SW 1271 (cell line): Measurements from ENCODE around the gene TEX101.
"Not testable (repeated sequence)": the region's sequence is repeated elsewhere in the genome, so short reads cannot be mapped to it uniquely, and the experiment has no call there.

Experiments used
- DNase-seq, 2 experiments: peaks; one replicate each; lab custom pipeline; 2025; lab: John Stamatoyannopoulos, UW

TEX101 gene, protein sequence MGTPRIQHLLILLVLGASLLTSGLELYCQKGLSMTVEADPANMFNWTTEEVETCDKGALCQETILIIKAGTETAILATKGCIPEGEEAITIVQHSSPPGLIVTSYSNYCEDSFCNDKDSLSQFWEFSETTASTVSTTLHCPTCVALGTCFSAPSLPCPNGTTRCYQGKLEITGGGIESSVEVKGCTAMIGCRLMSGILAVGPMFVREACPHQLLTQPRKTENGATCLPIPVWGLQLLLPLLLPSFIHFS

DNA sequence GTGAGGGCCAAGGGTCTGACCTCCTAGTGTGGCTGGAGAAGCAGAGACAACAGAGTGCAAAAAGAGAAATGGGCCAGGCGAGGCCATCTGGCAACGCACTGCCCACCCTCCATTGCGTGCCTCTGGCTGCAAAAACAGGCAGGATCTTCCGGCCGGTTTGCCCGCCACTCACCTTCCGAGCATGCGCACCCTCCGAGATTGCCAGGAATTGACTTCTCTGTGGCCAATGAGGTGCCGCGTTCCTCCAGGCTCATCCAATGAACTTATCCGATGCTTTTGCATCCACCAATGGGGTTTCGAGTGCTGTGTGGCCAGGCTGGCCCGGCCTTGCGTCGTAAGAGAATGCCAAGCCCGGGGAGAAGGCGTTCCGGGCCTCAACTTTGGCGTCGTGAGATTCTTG, at the start of gene TEX101:
TEX101 (plus strand) TSS at position 337 of the 400 bp plus-strand sequence. CDS start 1,030 bp downstream, outside the sequence.
- no peak for DNase-seq

DNA sequence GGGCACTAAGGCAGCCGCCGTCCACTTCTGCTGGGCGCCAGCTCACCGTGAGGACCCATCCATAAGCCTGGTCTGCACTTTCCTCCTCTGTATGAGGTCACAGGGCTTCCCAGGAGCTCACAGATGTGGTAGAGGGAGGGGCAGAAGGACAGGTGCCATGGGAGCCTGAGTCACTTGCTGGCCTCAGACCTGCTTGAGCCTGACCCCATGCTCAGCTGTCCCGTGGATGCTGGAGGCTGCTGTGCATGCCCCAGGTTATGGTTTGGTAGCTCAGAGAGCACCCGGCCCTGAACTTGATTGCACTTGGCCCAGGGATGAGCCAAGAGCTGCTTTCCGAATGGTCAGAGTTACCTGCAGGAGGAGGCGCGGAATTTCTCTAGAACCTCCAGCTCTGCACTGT, 49.0 kb upstream of the TEX101 start:
- DNase-seq, result not testable (repeated sequence)

DNA sequence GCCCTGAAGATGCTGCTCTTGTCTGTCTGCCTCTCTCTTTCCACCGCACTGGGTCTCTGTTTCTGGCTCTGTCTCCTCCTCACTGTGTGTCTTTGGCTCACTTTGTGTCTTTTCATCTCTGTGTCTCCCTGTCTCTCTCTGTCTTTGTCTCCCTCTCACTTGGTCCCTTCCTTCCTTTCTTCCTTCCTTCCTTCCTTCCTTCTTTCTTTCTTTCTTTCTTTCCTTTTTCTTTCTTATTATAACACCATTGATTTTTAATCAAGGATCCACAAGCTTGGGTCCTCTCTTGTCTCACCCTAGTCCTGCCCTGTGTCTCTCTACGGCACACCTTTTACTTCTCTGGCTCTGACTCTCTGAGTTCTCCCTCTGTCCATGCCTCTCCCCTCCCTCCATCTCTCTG, 46.9 kb upstream of the TEX101 start:
- no peak for DNase-seq

DNA sequence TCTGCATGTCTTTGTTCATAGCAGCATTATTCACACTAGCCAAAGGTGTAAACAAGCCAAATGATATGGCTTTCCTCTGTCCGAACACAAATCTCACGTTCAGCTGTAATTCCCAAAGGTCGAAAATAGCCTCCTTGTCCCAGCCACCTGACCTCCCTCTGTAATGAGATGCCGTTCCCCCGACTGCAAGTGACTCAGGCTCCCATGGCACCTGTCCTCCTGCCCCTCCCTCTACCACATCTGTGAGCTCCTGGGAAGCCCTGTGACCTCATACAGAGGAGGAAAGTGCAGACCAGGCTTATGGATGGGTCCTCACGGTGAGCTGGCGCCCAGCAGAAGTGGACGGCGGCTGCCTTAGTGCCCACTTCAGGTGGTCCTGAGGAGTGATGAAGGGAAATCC, 45.8 kb upstream of the TEX101 start:
- DNase-seq, result not testable (repeated sequence)

DNA sequence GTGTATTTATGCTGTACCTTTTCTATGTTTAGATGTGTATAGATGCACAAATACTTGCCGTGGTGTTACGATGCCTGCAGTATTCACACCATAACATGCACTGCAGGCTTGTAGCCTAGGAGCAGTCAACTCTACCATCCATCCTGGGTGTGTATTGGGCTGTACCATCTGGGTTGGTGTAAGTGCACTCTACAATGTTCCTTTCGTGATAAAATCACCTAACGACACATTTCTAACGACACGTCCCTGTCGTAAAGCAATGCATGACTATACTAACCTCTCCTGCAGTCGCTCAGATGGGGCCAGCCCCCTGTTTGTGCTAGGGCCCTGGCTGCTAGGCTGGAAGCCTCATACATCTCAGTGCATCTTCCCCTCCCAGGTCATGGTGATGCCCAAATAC, 42.8 kb upstream of the TEX101 start:
- DNase-seq, result no peak

DNA sequence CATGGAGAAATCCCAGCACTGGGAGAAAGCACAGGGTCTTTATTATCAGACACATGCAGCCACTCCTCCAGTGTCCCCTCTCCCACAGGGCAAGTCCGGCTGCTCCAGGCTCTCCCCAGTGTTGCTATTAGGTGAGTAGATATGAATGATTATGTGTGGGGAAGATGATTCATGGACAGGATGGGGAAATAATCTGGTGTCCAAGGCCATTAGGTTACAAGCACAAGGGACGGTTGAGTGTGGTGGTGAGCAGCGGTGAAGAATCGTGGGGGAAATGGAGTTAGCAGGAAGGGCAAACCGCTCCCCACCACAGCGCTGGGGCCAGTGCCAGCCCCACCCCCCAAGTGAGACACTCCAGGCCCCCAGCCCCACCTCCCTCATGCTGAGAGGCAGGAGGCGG, 42.2 kb upstream of the TEX101 start:
- DNase-seq, result no peak

DNA sequence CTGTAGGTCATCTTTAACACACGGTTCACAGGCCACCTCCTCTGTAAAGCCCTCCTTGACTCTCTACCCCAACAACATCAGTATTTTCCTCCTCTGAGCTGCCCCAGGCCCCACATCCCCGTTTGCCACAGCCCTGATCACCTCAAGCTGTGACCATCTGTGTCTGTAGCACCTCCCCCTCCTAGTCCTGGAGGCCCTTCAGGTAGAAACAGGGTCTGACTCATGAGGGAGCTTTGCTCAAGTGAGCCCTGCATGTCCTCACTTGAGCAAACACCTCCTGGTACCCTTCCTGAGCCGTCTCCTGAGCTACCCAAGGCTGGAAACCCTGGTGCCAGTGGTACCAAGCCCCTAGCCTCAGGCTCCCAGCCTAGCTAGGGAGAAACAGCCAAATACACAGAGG, 37.1 kb upstream of the TEX101 start:
- DNase-seq, result not testable (repeated sequence)

DNA sequence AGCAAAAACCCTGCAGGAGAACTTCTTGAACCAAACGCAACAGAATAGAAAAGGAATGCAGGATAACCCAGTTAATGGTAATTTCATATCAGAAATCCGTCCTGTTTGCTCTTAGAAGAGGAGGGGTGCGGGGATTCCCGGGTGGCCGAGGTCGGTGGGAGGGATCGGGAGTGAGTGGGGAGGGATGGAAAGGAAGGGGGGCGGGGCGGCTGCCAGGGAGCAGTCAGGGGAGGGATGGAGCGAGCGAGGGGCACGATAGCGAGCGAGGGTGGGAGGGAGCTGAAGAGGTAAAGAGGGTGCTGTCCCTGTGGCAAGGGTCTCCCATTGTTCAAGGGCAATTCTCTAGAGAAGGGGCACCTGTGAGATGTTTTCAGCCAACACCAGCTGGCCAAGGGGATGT, 34.7 kb upstream of the TEX101 start:
- DNase-seq, result no peak

DNA sequence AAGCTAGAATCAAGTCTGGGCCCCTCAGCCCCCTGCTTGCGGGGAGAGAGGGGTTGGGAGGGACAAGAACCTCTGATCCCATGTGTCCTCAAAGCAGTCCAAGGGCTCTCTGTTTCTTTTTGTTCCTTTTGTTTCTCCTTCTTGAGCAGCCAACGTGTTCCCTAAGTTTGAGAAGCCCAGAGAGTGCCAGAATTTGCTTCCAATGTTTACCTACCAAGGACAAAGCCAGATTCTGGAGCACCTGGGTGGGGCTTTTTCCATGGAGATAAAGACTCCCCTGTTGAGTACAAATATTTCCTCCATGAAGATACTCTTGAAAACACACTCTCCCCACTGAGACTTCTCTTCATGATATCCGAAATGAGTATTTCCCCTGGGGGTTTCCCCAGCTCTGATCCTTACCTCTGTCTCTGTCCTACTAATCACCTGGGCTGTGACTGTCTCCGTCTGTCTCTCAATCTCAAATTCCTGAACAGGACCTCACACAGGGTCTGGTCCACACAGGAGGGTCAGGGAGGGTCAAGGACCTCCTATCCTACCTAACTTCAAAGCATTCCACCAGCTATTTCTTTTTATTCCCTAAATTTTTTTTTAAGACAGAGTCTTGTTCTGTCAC, 33.8 kb upstream of the TEX101 start:
- DNase-seq, result no peak

DNA sequence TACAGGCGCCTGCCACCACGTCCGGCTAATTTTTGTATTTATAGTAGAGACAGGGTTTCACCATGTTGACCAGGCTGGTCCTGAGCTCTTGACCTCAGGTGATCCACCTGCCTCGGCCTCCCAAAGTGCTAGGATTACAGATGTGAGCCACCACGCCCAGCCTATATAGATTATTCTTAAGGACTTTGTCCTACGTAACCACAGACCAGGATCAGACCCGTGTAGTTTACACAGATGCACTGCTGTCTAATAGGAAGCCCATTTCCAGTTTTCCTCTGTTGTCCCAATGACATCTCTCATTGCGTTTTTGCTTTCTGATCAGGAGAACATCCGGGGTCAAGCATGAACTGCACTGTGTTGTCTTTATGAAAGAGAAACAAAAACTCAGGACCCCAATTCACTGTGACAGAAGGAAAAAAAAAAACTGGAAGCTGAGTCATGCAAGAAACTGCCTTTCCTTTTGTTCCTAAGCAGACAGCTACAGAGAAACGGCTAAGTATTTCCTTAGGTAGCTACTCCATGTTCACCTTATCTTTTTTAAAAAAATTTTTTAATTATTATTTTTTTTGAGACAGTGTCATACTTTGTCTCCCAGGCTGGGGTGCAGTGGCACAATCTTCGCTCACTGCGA, 32.0 kb upstream of the TEX101 start:
- DNase-seq, result not testable (repeated sequence)

DNA sequence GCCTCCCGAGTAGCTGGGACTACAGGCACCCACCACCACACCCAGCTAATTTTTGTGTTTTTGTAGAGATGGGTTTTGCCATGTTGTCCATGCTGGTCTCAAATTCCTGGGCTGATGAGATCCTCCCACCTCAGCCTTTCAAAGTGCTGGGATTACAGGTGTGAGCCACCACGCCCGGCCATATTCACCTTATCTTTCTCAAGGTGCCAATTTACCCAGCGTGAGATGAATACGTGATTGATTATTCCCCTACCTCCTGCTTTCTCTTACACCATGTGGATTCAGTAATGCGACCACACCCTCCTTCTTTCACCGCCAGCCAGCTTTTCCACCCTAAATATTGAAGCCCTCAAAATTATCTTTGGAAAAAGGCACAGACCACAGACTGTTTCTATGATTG, 31.4 kb upstream of the TEX101 start:
- DNase-seq, result not testable (repeated sequence)

DNA sequence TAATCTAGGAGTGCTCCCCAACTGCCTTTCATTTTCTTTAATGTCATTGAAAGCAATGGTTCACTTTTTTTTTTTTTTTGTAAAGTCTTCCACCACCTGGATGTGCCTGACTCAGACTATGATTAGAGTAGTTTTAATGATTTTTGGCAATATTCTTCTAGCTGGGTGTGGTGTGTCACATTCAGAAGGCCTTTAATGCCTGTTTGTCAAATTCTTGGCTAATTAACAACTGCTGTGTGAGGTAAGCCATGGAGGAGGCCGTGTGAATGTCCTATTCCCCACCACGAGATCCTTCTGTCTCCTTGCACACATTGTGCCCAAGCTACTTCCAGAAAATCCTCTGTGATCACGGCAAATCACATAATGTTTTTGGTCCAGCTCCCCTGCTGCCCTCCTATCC, 30.9 kb upstream of the TEX101 start:
- not testable (repeated sequence) for DNase-seq

DNA sequence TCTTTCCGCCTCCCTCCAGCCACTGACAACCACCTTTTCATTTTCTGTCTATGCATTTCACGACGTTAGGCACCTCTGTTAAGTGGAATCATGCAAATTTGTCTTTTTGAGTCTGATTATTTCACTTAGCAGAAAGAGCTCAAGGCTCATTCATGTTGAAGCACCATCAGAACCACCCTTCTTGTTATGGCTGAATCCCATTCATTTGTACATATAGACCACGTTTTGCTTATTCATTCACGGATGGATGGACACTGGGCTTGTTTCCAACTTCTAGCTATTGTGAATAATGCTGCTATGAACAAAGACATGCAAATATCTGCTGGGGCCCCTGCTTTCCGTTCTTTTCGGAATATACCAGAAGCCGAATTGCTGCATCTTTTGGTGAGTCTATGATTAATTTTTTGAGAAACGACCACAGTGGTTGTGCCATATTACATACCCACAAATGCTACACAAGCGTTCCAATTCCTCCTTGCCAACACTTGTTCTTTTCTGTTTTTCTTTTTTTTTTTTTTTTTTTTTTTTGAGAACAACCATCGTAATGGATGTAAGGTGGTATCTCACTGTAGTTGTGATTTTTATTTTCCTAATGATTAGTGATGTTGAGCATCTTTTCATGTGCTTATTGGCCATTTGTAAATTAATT, 23.7 kb upstream of the TEX101 start:
- not testable (repeated sequence) for DNase-seq

DNA sequence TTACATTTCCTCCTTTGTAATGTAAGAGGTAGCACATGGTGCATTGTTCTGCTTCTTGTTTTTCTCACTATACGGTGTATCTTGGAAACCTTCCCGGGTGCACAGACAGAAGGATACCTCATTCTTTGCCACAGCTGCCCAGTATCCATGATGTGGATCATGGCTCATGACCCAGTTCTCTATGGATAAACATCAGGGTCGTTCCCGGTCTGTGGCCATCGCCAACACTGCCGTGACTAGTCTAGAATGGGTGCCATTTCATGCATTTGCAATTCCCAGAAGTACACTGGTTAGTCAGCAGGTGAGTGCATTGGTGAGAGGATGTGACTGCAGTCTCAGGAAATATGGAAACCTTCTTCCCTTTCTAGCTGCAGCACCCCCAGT, 23.1 kb upstream of the TEX101 start:
- DNase-seq, result not testable (repeated sequence)

DNA sequence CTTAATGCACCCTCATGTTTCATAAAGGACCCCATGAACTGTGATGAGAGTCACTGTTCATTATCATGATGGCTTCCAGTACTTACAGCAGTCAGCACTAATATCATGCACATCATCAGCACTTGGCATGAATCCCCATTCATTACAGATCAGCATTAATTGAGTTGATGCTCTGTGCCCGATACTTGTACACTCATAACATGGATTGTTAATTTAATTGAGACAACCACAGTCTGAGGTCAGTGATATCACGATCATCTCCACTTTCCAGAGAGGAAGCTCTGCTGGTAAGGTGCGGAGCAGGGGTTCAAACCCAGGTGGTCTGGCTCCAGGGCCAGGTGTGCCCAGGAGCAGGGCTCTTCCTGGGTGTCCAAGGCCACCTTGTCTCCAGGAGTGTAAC, 21.2 kb upstream of the TEX101 start:
- not testable (repeated sequence) for DNase-seq

DNA sequence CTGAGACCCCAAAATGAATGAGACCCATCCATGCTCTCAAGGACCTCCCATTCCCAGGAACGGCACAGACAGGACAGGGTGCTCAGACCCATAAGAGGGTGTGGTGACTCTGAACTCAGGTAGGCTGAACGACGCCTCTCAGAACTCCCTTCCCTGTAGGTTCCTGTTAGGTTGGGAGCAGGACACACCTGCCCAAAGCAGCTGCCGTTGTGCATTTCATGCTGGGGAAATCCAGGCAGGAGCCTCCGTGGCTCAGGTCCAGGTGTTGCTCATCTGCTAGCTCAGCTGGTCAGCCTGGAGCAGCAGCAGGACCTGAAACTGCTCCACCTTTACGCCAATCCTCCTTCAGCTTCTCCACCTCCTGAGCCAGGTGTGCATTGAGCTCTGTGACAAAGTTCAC, 19.1 kb upstream of the TEX101 start:
- DNase-seq, result no peak

DNA sequence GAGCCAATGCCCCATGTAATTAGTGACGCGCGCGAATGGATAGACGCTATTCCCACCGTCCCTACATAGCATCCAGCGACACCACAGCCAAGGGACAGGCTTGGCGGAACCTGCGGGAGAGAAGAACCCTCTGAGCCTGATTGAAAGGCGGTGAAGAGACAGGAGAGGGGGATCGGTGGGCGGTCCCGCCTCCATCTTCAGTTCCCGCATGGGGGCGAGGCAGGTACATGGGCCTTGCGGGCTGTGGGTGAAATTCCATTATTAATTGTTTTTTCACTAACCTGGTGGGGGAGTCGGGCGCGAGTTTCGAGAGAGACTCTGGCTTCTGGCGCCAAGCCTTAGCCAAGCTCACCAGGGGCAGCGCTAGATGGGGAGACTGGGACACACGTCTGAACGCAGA, 8.4 kb upstream of the TEX101 start:
- no peak for DNase-seq

DNA sequence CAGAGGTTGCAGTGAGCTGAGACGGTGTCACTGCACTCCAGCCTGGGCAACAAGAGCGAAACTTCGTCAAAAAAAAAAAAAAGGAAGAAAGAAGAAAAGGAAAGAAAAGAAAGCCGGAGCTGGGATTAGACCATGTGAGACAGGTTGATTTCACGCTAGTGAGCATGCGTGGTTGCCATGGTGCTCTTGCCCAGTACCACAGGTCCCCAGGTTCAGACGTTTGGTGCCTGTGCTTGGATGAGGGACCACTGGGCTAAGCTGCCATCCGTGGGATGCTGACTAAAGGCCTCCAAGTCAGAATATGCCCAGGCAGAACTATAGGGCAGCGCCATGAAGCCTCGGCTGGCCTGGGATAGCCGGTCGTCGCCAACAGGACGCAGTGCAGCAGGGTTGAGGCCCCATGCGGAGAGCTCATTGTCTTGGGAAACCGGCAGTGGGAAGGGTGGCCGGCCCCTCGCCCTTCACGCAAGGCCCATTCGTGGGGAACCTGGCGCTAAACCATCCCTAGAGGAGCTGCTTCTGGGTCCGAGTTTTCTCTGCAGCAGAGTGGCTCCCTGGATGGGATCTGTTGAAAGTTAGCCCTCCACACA, 7.2 kb upstream of the TEX101 start:
- DNase-seq, result no peak

DNA sequence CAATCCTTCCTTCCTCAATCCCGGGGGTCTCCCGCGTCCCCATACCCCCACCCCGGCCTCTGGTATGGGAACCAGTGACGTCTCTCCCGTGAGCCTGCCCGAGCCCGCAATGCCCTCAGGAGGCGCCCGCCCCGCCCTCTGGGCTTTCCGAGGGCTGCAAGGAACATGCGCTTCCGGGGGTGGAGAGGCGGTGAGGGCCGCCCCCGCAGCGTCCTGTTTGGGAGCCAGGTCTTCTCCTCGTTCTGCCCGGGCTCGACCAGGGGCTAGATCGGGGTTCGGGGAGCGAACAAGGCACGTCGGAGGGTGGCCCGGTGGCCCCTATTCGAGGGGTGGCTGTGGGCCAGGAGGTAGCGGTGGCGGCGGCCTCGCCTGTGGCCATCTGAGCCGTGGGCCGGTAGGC, 6.6 kb upstream of the TEX101 start:
- DNase-seq, result no peak

DNA sequence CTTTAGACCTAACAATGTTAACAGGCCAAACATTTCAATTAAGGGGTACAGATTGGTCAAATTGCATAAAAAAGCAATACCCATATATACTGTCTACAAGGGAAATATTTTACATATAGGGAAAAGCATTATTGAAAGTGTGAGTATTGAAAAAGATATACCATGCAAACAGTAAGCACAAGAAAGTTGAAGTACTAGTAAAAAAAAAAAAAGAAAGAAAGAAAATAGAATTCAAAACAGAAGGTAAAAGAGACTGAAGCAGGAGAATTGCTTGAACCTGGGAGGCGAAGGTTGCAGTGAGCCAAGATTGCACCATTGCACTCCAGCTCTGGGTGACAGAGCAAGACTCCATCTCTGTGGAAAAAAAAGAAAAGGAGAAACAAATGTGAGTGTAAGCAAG, 5.3 kb upstream of the TEX101 start:
- DNase-seq, result no peak

DNA sequence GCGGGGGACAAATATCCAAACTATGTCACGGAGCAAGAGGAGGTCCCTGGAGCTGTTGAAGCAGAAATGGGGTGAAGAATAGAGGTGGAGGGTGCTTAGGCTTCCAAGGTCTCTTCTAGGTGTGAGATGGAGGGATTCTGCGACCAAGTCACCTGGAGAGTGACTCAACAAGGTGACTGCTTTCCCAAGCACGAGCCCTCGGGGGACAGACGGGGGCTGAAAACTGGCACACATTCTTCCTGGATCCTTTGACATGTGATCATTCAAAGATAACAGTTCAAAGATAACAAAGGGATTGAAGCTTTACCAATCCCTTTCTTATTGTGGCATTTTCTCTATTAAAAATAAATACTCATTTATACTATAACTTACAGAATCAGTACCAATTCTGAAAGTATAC, 2.2 kb upstream of the TEX101 start:
- DNase-seq, result no peak

DNA sequence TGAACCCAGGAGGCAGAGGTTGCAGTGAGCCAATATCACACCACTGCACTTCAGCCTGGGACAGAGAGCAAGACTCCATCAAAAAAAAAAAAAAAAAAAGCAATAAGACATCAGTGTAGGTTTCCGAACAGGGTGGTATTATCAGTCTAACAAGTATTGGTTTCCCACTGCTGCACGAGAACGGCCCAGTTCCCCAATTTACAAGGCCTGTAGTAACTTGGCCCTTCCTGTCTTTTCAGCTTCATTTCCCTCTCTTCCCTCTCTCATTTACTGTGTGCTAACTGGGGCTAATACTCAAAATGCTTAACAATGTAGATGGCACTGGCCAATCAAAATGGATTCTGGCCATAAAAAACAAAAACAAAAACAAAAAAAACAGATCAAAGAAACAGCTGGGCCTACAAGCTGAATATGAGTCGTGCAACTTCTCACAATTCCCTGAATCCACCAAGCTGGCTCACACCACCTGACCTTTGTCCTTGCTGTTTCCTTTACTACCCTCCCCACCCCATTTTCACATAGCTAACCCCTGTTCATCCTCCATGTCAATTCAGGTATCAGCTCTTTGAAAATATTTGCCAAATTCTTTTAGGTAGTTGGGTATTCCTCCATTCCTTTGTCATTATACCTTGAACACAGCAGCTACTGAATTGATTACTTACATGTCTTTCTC, 2.4 kb downstream of the TEX101 start:
- DNase-seq, result no peak
